ENCODE measurements around the gene TTL. TPM values are rescaled to one million over a fixed set of nuclear protein-coding genes. Genes with fewer than 3 reads are reported as not detected.

TTL gene
- total RNA-seq, 3 donors from 2014 or later = 16.4 to 26.7 (median 22.0) TPM

GRCh38 chr2:112584891-112585250 lies 102.9 kb downstream of the TTL start:
- Histone ChIP-seq H3K36me3 (no peaks in the 10 kb centered on the region), H3K27me3 (no peaks in the 10 kb centered on the region), H3K9me3 (no peaks in the 10 kb centered on the region), H3K4me1 (no peaks in the 10 kb centered on the region), H3K4me3 (peak overlapping the region; percentile 62 to 91 (median 65)), H3K27ac (peak overlapping the region; percentile 98 to 99)
- TF ChIP-seq POLR2AphosphoS5 (IDR thresholded peaks at IDR 0.05) = no peak
- TF ChIP-seq POLR2A (IDR thresholded peaks at IDR 0.05) = no peak
- TF ChIP-seq CTCF (IDR thresholded peaks at IDR 0.05) = no peak
- no peak for DNase-seq (ENCODE audit: low spot score in 2 of 2)
- intact Hi-C loops (cut with DNase I; ENCODE audit: low total_unique reads) = no loop called here

- peak overlapping the region; percentile 98 to 99 for H3K27ac ChIP-seq
- intact Hi-C loops (cut with DNase I; ENCODE audit: low total_unique reads) = no loop called here
- no peaks in the 10 kb centered on the region for H3K27me3 ChIP-seq
Observed at GRCh38 chr2:112585400-112585799, 103.4 kb downstream of the TTL start.

GRCh38 chr2:112585873-112586464 lies 104.0 kb downstream of the TTL start:
- DNase-seq (ENCODE audit: low spot score in 2 of 2) = no peak
- intact Hi-C loops (cut with DNase I; ENCODE audit: low total_unique reads) = no loop called here
- no peaks in the 10 kb centered on the region for H3K27me3 ChIP-seq
- TF ChIP-seq CTCF (IDR thresholded peaks at IDR 0.05) = no peak
- no peak for TF ChIP-seq POLR2AphosphoS5 (IDR thresholded peaks at IDR 0.05)
- no peak for TF ChIP-seq POLR2A (IDR thresholded peaks at IDR 0.05)
- no peaks in the 10 kb centered on the region for H3K9me3 ChIP-seq
- no peak overlapping the region for H3K4me3 ChIP-seq
- no peaks in the 10 kb centered on the region for H3K4me1 ChIP-seq
- H3K27ac ChIP-seq = peak overlapping the region in 1 of 2 donors; percentile 13
- no peaks in the 10 kb centered on the region for H3K36me3 ChIP-seq

More at GRCh38 chr2:112585400-112585799, 103.4 kb downstream of the TTL start:
- Histone ChIP-seq H3K4me3 (peak overlapping the region in 2 of 3 donors; percentile 62 to 91), H3K4me1 (no peaks in the 10 kb centered on the region), H3K9me3 (no peaks in the 10 kb centered on the region), H3K36me3 (no peaks in the 10 kb centered on the region)
- no peak for DNase-seq (ENCODE audit: low spot score in 2 of 2)
- TF ChIP-seq CTCF (IDR thresholded peaks at IDR 0.05) = no peak
- no peak for TF ChIP-seq POLR2A (IDR thresholded peaks at IDR 0.05)

- no peaks in the 10 kb centered on the region for H3K27me3 ChIP-seq
- no peaks in the 10 kb centered on the region for H3K36me3 ChIP-seq
- DNase-seq (ENCODE audit: low spot score in 2 of 2) = peak; percentile 35 to 65
- TF ChIP-seq CTCF (IDR thresholded peaks at IDR 0.05) (no peak), POLR2A (IDR thresholded peaks at IDR 0.05) (no peak), POLR2AphosphoS5 (IDR thresholded peaks at IDR 0.05) (no peak)
- H3K9me3 ChIP-seq = no peaks in the 10 kb centered on the region
- no peak overlapping the region for H3K4me3 ChIP-seq
- H3K27ac ChIP-seq = peak overlapping the region; percentile 61 to 62
- intact Hi-C loops (cut with DNase I; ENCODE audit: low total_unique reads) = no loop called here
- H3K4me1 ChIP-seq = no peaks in the 10 kb centered on the region
Observed at GRCh38 chr2:112588611-112589045, 106.7 kb downstream of the TTL start.

Other genes with a start within 250 kb of the TTL start
- 10 to 100 TPM; 17.0 to 38.3 (median 17.0) TPM for gene ZC3H8, start 227.1 kb upstream of the TTL start, total RNA-seq
- gene ZC3H6, start 206.6 kb upstream of the TTL start, total RNA-seq = 10 to 100 TPM; 14.4 to 20.3 (median 18.2) TPM
- gene RGPD8, start 48.5 kb upstream of the TTL start, total RNA-seq = 10 to 100 TPM; 30.4 to 48.9 (median 40.0) TPM
- gene POLR1B, start 60.3 kb downstream of the TTL start, total RNA-seq = 10 to 100 TPM in 2 of 3 donors, 1 to 10 TPM in 1; 7.8 to 23.7 (median 15.7) TPM
- 10 to 100 TPM; 19.0 to 20.2 (median 19.5) TPM for gene CHCHD5, start 102.5 kb downstream of the TTL start, total RNA-seq
- 10 to 100 TPM; 26.1 to 46.8 (median 42.6) TPM for gene SLC20A1, start 163.8 kb downstream of the TTL start, total RNA-seq
- gene NT5DC4, start 238.9 kb downstream of the TTL start, total RNA-seq = not detected